Femur (tissue), 1 donor: ENCODE measurements around the gene CFAP298.
A peak's percentile ranks its signal among the peaks of the same experiment; 100 is the strongest.
"Not testable (repeated sequence)": the region's sequence is repeated elsewhere in the genome, so short reads cannot be mapped to it uniquely, and the experiment has no call there.

Experiments
- DNase-seq: peaks from one replicate; pipeline ENCODE4 v3.0.0-alpha.2; 2017

Gene CFAP298

GRCh38 chr21:32612075-32612998 is at the start of gene CFAP298:
CFAP298 (minus strand) TSS chr21:32612377; CDS start chr21:32612243, 134 bp downstream.
- DNase-seq = peak; percentile 95

GRCh38 chr21:32661026-32661782 is 49.0 kb upstream of the CFAP298 start:
- not testable (repeated sequence) for DNase-seq

GRCh38 chr21:32658524-32658923 is 46.3 kb upstream of the CFAP298 start:
- no peak for DNase-seq

GRCh38 chr21:32653326-32653901 is 41.2 kb upstream of the CFAP298 start:
- no peak for DNase-seq

- DNase-seq = no peak
Measured at GRCh38 chr21:32648165-32648564, 36.0 kb upstream of the CFAP298 start.

GRCh38 chr21:32645261-32646182 is 33.3 kb upstream of the CFAP298 start:
- DNase-seq = no peak

- DNase-seq = no peak
Measured at GRCh38 chr21:32641710-32642698, 29.8 kb upstream of the CFAP298 start.

- no peak for DNase-seq
Measured at GRCh38 chr21:32626621-32627196, 14.5 kb upstream of the CFAP298 start.

- DNase-seq = not testable (repeated sequence)
Measured at GRCh38 chr21:32618218-32618617, 6.0 kb upstream of the CFAP298 start.

GRCh38 chr21:32613436-32614043 is 1.4 kb upstream of the CFAP298 start:
- DNase-seq = no peak

GRCh38 chr21:32612999-32613337 is 791 bp upstream of the CFAP298 start:
- DNase-seq = no peak

- DNase-seq = peak; percentile 40
Measured at GRCh38 chr21:32611471-32611997, 643 bp downstream of the CFAP298 start.

GRCh38 chr21:32610940-32611339 is 1.2 kb downstream of the CFAP298 start:
- DNase-seq = not testable (repeated sequence)

GRCh38 chr21:32608851-32609250 is 3.3 kb downstream of the CFAP298 start:
- no peak for DNase-seq

- no peak for DNase-seq
Measured at GRCh38 chr21:32605469-32605868, 6.7 kb downstream of the CFAP298 start.

- no peak for DNase-seq
Measured at GRCh38 chr21:32604464-32604863, 7.7 kb downstream of the CFAP298 start.

- DNase-seq = no peak
Measured at GRCh38 chr21:32603131-32603530, 9.0 kb downstream of the CFAP298 start.

GRCh38 chr21:32602099-32602498 is 10.1 kb downstream of the CFAP298 start:
- no peak for DNase-seq

GRCh38 chr21:32599526-32599925 is 12.7 kb downstream of the CFAP298 start:
- no peak for DNase-seq

- no peak for DNase-seq
Measured at GRCh38 chr21:32599091-32599490, 13.1 kb downstream of the CFAP298 start.
